Thyroid gland (tissue), 4 donors: ENCODE data around the gene FNIP1.
"Not testable (repeated sequence)": the region's sequence is repeated elsewhere in the genome, so short reads cannot be mapped to it uniquely, and the experiment has no call there.

Experiments
- POLR2A ChIP-seq, 2 donors: fragments of 450-650 bp; IDR thresholded peaks; one replicate each; pipeline ENCODE4 v1.6.1; 2017; ENCODE audit warnings: antibody characterized with exemption in 2 of 2, mild to moderate bottlenecking in 2 of 2, moderate library complexity in 1 of 2
- TF ChIP-seq, protein P1 (sequence below), 6 experiments: fragments of 200-600 bp in 3 of 6; fragments of 450-650 bp in 3 of 6; sonication (generic) in 3 of 6; IDR thresholded peaks; one replicate each; pipeline ENCODE4 v1.5.1; 2016 to 2019; ENCODE audit warnings: antibody characterized with exemption in 6 of 6, mild to moderate bottlenecking in 2 of 6, inconsistent platforms in 1 of 6, moderate library complexity in 1 of 6

DNA sequence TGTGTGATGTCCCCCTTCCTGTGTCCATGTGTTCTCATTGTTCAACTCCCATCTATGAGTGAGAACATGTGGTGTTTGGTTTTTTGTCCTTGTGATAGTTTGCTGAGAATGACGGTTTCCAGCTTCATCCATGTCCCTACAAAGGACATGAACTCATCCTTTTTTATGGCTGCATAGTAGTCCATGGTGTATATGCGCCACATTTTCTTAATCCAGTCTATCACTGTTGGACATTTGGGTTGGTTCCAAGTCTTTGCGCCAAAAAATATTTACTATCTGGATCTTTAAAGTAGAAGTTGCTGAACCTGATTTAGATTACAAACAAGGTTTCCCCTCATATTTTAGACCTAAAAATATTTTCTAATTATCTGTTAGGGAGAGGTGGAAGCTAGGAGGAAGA, 79.7 kb downstream of the FNIP1 start:
- TF ChIP-seq POLR2A (IDR thresholded peaks at IDR 0.05) = not testable (repeated sequence)
- TF ChIP-seq, protein P1, sequence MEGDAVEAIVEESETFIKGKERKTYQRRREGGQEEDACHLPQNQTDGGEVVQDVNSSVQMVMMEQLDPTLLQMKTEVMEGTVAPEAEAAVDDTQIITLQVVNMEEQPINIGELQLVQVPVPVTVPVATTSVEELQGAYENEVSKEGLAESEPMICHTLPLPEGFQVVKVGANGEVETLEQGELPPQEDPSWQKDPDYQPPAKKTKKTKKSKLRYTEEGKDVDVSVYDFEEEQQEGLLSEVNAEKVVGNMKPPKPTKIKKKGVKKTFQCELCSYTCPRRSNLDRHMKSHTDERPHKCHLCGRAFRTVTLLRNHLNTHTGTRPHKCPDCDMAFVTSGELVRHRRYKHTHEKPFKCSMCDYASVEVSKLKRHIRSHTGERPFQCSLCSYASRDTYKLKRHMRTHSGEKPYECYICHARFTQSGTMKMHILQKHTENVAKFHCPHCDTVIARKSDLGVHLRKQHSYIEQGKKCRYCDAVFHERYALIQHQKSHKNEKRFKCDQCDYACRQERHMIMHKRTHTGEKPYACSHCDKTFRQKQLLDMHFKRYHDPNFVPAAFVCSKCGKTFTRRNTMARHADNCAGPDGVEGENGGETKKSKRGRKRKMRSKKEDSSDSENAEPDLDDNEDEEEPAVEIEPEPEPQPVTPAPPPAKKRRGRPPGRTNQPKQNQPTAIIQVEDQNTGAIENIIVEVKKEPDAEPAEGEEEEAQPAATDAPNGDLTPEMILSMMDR (IDR thresholded peaks at IDR 0.05) = not testable (repeated sequence)
